ENCODE measurements around the gene PPP1R26.

DNA sequence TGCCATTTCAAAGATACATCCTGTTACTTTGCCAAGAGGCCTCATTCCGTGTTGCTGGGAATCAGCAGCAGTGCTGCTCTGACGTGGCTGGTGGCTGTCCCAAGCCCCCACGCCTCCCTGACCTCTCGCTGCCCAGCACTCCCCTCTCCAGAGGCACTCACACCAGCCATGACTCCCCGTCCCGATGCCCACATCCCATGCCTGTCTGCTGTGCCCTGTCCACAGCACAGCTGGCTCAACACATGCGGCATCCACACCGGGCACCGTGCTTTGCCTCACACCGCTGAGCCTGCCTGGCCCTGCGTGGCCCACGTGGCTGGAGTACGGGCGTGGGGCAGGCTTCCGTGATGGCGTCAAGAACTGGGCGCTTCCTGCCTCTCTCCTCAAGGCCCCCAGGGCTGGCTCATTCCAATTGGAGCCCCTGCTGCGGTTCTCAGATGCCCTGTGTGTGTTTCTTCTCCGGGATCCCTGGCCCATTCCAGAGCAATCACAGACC lies 33.8 kb downstream of the PPP1R26 start:
- TF ChIP-seq POLR2AphosphoS5 (IDR thresholded peaks at IDR 0.05; ENCODE audit: low read depth, low read length) (no peak), TAF1 (IDR thresholded peaks at IDR 0.05; ENCODE audit: borderline replicate concordance, insufficient read depth, low read length) (no peak), SIN3A (IDR thresholded peaks at IDR 0.05; ENCODE audit: borderline replicate concordance, insufficient read depth, low read length) (no peak)
